Fibroblast of skin of right biceps (primary cell): ENCODE measurements around the gene COLEC12.

ENCODE experiments used
- DNase-seq: peaks from one replicate; pipeline ENCODE4 v3.0.0-alpha.2; 2013

The COLEC12 gene

DNA sequence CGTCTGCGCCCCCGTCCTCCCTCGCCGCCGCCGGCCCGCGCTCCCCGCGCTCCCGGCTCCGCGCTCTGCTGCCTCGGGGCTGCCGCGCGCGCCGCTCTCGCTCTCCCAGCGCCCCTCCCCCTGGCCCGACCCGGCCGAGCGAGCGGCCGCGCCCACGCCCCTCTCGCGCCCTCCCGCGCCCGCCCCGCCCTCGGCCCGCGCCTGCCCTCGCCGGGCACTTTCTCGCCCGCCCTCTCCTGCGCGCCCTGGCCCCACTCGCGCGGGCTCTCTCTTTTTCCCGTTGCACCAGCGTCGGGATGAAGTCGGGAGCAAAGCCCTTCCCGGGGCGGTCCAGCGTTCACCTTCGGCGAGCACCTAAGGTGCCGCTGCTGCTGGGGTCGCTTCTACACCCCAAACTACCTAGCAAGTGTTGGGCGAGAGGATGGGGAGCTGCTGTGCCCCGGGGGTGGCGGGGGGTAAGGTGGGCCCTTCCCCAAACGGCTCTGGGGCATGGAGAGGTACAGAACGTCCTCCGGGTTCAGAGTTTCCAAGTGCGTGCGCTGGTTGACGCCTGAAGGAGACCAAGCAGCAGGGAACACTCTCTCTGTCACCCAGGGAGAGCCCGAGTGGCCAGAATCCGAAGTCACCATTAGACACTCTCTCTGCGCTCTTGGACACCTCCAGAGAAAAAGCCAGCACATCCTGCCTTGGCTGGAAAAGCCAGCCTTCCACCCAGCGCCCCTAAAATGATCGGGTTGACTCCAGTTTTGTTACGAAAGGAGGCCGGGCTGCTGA, at the start of gene COLEC12:
Gene COLEC12 (minus strand): TSS at position 70 of the 774 bp plus-strand sequence. CDS start 187 bp downstream, outside the sequence.
- peak; percentile 49 for DNase-seq

DNA sequence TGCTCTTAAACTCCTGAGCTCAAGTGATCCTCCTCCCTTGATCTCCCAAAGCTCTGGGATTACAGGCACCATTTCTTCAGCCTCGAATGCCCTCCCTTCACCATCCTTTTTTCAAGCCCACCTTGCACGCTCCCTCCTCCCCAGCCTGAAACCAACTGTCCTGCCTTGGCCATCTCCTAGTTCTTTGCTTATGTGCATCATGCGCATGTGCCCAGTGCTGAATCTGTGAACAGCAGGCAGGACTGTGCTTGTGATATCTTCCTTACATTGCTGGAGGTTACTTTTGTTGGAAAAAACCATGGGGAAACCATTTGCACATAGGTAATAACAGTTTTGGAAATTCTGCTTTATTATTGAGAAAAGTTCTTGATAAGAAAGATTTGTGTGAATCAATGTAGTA, 49.5 kb upstream of the COLEC12 start:
- no peak for DNase-seq

DNA sequence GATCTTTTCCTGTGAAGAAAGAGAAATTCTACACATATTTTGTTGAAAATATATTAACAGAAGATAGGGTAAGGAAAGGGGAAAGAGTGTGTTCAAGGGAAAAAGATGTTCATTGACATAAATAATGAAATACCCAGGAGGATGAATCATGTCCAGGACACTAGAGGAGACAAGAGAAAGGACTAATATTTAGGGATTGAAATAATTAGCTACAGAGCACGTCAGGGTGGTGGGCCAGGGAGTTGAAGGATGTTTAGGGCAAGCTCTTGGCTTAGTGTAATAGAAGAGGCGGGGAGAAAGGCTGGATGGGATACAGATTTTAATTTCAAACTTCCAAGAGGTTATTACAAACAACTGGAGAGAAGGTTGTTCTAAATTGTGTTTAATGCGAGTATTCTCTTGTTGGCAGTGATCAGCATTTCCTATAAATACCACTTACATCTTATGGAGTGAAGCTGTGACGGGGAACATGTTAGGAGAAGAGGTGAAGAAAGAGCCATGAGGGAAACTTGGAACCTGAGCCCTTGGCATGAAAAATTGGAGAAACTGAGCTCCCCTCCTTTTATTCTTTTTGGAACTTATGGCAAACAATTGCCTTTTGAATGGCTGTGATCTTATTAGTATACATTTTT, 43.1 kb upstream of the COLEC12 start:
- peak; percentile 33 for DNase-seq

DNA sequence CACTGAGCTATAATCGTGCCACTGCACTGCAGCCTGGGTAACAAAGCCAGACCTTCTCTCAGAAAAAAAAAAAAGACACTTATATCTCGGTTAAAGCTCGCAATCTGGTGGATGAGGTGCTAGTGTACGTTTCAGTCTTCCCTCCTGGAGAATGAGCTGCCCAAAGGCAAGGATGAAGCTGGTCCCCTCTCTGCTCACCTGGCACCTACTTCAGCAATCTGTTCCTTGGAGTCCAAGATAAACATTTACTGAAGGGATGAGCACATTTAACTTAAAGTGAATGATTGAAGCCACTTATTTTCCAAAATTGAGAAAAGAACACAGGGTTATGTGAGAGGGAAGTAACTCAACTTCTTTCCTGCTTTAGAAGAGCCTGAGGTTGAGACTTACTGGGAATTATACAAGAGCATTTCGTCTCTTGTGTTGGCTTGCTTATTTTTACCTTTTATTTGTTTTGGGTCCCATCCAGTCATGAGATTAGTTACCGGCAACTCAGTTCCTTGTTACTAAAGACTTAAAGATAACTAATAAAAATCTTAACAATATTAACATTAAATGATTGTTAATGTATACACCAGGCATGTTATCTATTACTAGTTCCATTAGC, 33.6 kb upstream of the COLEC12 start:
- DNase-seq, result no peak

DNA sequence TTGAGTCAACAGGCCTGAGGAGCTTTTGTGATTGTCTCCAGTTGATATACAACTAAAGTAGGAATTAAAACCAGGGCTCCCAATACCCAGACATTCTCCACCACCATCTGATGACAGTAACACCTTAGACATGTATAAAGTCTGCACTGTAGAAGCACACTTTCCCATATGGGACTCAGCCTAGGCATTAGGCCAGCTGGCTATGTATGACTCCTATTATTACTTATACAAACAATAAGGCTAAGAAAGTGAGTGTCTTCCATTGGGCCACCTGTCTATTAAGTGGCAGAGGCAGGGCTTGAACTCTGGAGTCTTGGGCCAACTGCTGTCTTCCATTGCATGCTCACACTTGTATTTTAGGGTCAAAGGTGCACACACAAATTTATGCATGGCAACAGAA, 32.1 kb upstream of the COLEC12 start:
- no peak for DNase-seq

DNA sequence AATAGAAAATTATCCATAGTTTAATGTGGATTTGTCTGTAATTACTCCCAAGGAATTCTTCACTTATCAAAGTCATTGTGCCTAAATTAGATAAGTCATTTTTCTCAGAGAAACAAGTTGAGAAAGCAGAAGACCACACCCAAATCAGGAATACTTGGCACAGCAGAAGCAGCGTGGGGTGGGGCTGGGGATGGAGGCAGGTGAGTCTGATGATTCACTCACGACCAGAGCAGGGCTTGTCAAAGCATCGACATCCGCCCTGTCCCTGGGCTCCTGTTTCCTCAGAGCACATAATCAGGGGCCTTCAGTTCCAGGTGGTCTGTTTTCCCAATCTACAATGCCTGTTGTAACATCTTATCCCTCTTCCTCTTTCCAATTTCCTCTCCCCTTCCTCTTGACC, 31.5 kb upstream of the COLEC12 start:
- no peak for DNase-seq

DNA sequence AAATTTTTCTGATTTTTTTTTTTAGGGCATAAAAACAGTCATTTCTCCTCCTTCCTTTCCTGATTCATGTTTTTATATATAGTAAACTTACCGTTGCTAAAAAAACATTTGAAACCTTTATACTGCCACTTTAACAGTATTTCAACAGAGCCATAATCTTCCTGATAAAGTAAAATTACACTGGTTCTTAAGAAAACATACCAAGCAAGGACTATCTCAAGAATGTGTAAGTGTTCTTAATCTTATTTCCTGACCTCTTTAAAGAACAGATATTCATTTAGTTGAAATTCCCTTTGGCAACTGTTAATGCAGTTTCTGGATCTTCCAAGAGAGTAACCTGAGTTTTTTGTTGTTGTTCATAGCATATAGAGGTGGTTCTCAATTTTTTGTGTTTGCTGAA, 26.6 kb upstream of the COLEC12 start:
- DNase-seq, result no peak

DNA sequence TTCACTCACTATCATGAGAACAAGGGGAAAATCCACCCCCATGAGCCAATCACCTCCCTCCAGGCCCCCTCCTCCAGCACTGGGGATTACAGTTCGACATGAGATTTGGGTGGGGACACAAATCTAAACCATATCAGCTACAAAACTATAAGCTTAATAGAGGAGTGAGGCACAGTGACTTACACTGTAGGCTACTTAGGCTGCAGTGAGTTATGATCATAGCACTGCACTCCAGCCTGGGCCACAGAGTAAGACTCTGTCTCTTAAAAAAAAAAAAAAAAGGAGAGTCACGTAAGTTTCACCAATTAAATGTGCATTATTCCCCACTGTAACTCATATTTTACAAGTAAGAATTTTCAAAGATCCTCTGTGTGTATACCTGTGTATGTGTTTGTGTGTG, 26.2 kb upstream of the COLEC12 start:
- no peak for DNase-seq

DNA sequence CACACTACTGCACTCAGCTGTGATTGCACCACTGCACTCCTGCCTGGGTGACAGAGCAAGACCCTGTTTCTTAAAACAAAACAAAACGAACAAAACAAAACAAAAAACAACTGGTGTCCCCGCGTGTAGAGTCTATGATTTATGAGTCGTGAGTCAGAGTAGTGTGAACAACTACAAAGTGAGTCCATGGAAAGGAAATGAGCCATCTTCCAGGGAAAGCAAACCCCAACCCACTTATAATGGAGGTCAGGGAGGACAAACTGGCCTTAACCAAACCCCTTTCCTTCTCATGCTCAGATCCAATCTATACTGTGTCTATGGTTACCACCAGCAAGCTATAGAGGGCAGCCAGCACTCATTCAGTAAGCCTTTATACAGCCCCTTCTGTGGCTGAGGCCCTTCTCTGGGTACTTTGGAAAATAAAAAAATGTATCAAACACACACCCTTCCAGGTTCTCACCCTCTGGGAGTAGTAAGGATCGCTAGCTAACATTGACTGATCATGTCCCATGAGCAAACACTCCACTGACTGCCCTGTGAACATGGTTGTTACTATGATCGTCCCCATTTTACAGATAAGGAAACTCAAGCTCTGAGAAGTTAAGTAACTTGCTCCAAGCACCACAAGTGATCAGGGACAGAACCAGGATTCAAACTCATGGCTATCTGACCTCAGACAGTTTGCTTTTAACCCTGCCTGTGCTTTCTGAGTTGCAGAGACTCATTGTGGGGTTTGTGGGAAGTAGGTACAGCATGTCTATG, 24.7 kb upstream of the COLEC12 start:
- DNase-seq, result peak; percentile 87

DNA sequence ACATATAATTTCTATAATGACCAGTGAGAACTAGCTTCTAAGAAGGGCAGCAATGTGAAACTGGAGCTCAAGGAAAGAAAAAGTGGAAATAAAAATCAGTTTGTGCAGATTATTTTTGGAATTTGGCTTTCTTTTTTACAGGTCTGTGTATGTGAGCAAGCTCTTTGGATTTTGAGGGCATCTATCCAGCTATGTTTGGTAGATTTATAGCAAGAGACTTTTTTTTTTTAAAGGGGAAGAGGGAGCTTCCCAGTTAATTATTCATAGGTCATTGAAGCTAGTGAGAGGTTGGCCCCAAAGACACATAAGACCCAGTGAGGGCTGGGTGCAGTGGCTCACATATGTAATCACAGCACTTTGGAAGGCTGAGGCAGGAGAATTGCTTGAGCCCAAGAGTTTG, 24.0 kb upstream of the COLEC12 start:
- DNase-seq, result peak; percentile 87

DNA sequence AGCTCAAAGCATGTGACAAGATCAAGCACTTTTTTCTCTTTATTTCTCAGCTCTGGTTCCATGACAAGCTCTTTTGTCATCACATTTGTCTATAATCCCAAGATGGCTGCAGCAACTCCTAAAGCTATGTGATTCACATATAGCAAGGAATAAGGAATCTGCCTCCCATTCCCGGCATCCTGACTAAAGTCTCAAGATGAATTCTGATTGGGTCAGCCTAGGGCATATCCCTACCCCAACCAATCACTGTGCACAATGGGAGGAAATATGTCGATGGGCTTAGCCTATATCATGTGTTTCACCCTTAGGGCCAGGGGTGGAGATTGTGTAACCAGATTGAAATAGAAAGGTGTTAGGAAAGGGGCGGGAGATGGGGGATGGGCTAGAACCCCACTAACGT, 23.1 kb upstream of the COLEC12 start:
- peak; percentile 43 for DNase-seq

DNA sequence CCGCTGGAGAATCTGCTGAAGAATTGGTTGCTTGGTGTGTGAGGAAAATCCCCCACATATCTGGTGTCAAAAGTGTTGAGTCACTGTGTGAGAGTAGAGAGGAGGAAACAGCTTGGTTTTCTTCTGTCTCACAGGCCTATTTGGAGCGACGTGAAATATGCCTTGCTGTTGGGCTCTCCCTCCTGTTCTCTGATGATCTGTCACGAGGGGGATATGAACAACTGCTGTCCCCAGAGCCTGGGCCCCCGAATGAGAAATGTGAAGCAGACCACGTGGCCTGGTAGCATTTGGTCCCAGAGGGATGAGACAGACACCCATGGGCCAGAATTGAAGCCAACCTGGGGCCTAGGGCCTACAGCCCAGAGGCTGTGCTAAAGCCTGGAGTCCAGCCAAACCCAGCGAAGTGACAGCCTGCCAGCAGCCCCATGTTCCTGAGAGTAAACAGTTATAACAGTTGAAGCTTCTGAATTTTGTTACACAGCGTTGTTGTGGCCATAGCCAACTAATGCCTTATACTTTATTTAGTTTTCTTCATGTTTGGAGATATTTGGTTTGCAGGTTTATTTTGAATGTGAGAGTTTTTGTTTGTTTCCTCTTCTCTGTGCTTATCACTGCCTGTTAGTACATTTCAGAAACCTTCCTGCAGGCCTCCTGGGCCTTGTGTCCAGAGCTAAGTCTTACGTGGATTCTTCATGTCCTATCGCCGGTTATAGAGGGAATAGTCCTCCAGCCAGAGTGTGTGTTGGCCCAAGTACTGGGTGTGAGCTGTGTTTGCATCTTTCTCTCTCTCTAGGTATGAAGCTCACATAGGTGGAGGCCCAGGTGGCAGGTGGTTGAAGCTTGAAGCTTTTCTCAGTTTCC, 18.7 kb upstream of the COLEC12 start:
- peak; percentile 87 for DNase-seq

DNA sequence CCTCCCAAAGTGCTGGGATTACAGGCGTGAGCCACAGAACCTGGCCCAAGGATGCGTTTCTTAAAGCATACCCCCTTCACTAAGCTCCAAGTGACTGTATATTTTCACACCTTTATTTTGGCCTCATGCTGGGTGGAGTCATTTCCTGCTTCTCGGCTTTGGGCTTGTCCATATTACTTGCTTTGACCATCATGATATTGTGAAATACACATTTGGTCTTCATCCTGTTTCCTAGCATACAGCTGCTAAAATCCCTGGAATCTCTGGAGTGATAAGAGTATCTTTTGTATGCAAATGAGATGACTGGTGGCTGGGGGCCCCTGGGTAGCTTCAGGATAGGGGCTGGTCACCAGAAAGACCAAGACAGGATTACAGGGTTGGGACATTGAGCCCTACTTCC, 17.6 kb upstream of the COLEC12 start:
- no peak for DNase-seq

DNA sequence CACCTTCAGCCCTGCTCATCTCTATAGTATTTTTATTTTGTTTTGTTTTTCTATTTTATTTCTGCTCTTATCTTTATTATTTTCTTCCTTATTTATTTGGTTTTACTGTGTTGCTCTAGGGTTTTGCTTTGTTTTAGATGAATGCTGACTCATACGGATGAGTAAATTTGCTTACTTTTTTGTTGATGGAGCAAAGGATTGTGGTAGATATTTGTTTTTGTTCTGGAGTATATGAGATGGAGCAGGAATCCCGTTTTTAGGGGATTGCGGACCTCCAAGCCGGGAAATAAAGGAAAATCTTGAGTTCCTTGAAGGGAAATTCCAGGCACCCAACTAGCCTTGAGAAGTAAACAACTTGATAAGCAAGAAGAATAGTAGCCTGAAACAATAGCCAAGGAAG, 15.3 kb upstream of the COLEC12 start:
- no peak for DNase-seq

DNA sequence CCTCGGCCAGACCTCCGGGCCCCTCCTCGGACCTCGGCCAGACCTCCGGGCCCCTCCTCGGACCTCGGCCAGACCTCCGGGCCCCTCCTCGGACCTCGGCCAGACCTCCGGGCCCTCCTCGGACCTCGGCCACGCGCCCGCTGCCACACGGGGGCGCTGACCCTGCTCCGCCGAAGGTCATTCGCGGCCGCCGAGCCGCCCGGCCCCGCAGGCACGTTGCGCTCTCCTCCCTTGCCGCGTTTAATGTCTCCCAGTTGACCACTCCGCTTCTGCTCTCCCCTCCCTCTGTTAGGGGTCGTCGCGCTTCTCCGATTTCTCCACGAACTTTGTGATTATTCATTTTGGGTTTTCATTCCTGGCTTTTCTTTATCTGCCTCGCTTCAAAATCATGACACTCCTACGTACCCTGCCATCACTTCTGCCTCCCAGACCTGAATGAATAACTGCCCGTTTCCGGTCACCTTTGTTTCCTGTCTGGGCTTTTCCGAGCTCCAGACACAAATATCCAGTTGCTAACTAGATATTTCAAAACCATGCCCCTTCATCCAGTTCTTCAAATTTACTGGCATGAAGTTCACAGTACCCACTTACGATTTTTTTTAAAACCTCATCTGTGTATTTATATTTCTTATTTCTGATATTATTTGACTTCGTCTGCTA, 14.8 kb upstream of the COLEC12 start:
- no peak for DNase-seq

DNA sequence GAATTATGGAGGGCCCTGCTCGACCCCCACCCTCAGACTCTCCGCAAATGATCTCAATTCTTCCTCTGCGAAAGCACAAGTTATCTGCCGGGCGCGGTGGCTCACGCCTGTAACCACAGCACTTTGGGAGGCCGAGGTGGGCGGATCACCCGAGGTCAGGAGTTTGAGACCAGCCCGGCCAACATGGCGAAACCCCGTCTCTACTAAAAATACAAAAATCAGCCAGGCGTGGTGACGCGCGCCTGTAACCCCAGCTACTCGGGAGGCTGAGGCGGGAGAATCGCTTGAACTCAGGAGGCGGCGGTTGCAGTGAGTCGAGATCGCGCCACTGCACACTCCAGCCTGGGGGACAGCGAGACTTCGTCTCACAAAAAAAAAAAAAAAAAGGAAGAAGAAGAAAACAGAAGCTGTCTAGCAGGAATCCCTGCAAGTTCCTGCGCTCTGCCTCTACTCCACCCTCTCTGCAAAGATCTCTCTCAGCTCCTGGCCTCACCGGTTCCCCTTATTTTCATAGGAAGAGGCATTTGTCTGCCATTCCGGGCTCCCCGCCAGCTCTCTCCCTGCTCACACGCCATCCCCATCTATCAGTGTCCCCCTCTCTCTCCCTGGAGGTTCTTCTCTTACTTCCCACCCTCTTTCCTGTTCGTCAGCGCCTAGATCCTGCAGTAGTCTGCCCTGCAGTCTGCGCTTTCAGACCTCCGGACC, 13.5 kb upstream of the COLEC12 start:
- DNase-seq, result no peak

DNA sequence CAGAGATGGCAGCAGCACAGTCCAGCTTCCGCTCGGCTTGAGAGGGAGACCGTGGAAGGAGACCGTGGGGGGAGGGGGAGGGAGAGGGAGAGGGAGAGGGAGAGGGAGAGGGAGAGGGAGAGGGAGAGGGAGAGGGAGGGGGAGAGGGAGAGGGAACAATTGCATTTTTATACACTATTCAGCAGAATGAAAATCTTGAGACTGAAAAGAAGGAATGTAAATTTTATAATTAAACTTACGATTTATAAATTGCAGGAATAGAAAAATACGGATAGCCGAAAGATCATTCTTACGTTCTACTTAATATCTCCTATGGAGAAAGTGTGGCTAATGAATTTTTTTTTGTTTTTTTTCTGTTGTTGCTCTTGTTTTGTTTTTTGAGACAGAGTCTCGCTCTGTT, 12.5 kb upstream of the COLEC12 start:
- DNase-seq, result no peak

DNA sequence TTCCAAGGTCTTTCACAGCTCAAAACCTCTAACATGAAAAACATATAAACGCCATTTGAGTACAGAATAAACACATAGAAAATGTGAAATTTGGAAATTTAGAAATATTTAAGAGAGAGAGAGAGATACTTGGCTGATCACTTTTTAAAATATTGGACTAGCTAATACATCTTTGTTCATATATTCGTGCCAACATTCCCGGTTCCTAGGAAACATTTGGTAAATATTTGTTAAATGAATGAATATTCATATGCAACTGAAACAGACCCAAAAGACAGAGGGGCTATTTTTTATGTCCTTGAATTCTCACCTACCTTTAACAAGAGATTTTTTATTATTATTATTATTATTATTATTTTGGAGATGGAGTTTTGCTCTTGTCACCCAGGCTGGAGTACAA, 8.3 kb upstream of the COLEC12 start:
- DNase-seq, result no peak

DNA sequence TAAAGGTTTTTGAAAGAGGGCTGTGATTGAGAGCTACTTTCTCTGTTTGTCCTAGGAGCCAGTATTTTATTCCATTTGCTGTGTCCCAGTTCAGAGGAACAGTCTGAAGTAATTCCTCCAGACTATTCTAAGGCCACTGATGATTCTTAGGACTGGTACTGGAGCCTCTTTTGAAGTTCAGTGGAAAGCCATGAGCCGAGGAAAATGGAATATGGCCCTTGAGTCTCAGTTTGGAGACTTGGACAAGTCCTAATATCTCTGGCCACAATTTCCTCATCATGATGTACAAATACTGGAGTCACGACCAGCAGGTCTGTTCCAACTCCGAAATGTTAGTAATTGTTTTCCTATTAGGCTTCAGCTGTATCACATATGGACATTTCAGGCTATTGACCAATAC, 7.1 kb upstream of the COLEC12 start:
- no peak for DNase-seq

DNA sequence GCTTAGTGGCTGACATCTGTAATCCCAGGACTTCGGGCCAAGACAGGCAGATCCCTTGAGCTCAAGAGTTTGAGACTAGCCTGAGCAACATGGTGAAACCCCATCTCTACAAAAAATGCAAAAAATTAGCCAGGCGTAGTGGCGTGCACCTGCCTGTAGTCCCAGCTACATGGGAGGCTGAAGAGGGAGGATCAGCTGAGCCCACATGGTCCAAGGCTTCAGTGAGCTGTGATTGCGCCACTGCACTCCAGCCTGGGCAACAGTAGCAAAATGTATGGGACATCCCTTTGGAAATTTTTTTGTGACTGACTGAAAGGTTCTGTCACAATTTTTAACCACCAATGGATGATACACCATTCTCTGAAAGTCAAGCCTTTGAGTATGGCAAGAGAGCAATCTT, 6.3 kb upstream of the COLEC12 start:
- DNase-seq, result no peak

DNA sequence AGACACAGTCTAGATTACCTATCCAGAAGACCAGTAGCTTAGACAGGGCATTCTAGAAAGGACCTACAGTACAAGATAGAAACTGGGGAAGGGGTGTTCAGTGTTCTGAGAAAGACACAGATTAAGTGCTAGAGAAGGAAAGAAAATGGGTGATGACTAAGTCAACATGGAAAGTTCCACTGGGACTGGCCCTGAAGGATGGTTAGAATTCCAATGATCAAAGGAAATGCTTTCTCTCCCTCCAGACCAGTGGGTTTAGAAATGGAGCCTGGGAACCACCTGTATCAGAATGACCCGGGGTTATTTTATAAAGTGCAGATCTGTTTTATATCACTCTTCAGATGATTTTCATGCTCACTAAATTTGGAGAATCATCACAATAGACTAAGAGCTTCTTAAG, 5.8 kb upstream of the COLEC12 start:
- peak; percentile 54 for DNase-seq
